NB4 (cell line): ENCODE results near the gene HSD17B12.

Experiments used
- CTCF ChIP-seq: IDR thresholded peaks from one replicate; pipeline ENCODE4 v1.5.1; 2012; ENCODE audit warnings: low read depth, low read length
- MAX ChIP-seq: IDR thresholded peaks from 2 replicates; pipeline ENCODE4 v1.6.1; 2011; ENCODE audit warnings: low read depth, low read length
- MYC ChIP-seq: IDR thresholded peaks from 2 replicates; pipeline ENCODE4 v1.6.1; 2011; ENCODE audit warnings: low read depth, low read length

GRCh38 chr11:43674560-43674959, 6.0 kb upstream of the HSD17B12 start:
- TF ChIP-seq CTCF = no peak
- TF ChIP-seq MAX = no peak
- TF ChIP-seq MYC = no peak
